Astrocyte (in vitro differentiated cells and primary cell): ENCODE results near the gene COPRS. TPM values are rescaled to one million over a fixed set of nuclear protein-coding genes. Genes with fewer than 3 reads are reported as not detected.

Source experiments
- DNase-seq: peaks from one replicate; pipeline ENCODE4 v3.0.0-alpha.2; 2010; ENCODE audit warnings: low read depth
- FAIRE-seq: peaks from 2 replicates; lab custom pipeline; 2011; peaks lifted over from hg19 to GRCh38; lab: Jason Lieb, UNC
- H2AFZ ChIP-seq: 2 replicates; pipeline ENCODE4 v1.6.0; 2012; ENCODE audit warnings: low read depth, low read length, inconsistent platforms
- H3K27ac ChIP-seq: 2 replicates; pipeline ENCODE4 v1.5.1; 2011; ENCODE audit warnings: low read depth, low read length, inconsistent platforms
- H3K27me3 ChIP-seq: 2 replicates; pipeline ENCODE4 v1.6.0; 2011; ENCODE audit warnings: low read length, inconsistent platforms; ENCODE audit not compliant: insufficient read depth
- H3K36me3 ChIP-seq: 2 replicates; pipeline ENCODE4 v1.5.1; 2011; ENCODE audit warnings: low read length, inconsistent platforms; ENCODE audit not compliant: insufficient read depth
- H3K4me1 ChIP-seq: 2 replicates; pipeline ENCODE4 v1.5.1; 2011; ENCODE audit warnings: low read length, inconsistent platforms; ENCODE audit not compliant: insufficient read depth
- H3K4me2 ChIP-seq: 2 replicates; pipeline ENCODE4 v1.6.0; 2012; ENCODE audit warnings: low read length, inconsistent platforms
- H3K4me3 ChIP-seq: 2 replicates; pipeline ENCODE4 v1.5.1; 2011; ENCODE audit warnings: low read depth, mild to moderate bottlenecking, low read length, inconsistent platforms; ENCODE audit not compliant: insufficient read depth
- H3K79me2 ChIP-seq: 2 replicates; pipeline ENCODE4 v1.6.0; 2012; ENCODE audit warnings: mild to moderate bottlenecking, low read length, inconsistent platforms; ENCODE audit not compliant: insufficient read depth
- H3K9ac ChIP-seq: 2 replicates; pipeline ENCODE4 v1.6.0; 2012; ENCODE audit warnings: mild to moderate bottlenecking, low read length, inconsistent platforms
- H3K9me3 ChIP-seq: 2 replicates; pipeline ENCODE4 v1.5.1; 2012; ENCODE audit warnings: low read depth, mild to moderate bottlenecking, low read length, inconsistent platforms; ENCODE audit not compliant: insufficient read depth
- H4K20me1 ChIP-seq: 2 replicates; pipeline ENCODE4 v1.6.0; 2012; ENCODE audit warnings: low read length, inconsistent platforms; ENCODE audit not compliant: insufficient read depth
- H3K27ac Mint-ChIP-seq: one replicate; pipeline ENCODE4 v1.8.0; 2021; ENCODE audit warnings: mild to moderate bottlenecking, mixed read lengths; ENCODE audit not compliant: unreplicated experiment
- H3K27me3 Mint-ChIP-seq: one replicate; pipeline ENCODE4 v1.8.0; 2021; ENCODE audit warnings: low read depth, mixed read lengths; ENCODE audit not compliant: unreplicated experiment
- H3K36me3 Mint-ChIP-seq: one replicate; pipeline ENCODE4 v1.8.0; 2021; ENCODE audit warnings: low read depth, mixed read lengths; ENCODE audit not compliant: unreplicated experiment
- H3K4me1 Mint-ChIP-seq: one replicate; pipeline ENCODE4 v1.8.0; 2021; ENCODE audit warnings: low read depth, mixed read lengths; ENCODE audit not compliant: unreplicated experiment
- H3K4me3 Mint-ChIP-seq: one replicate; pipeline ENCODE4 v1.8.0; 2021; ENCODE audit warnings: mild to moderate bottlenecking, moderate library complexity, mixed read lengths; ENCODE audit not compliant: unreplicated experiment
- H3K9me3 Mint-ChIP-seq: one replicate; pipeline ENCODE4 v1.8.0; 2021; ENCODE audit warnings: mild to moderate bottlenecking, mixed read lengths; ENCODE audit not compliant: unreplicated experiment
- CTCF ChIP-seq: IDR thresholded peaks from 2 replicates; pipeline ENCODE4 v1.5.1; 2011; ENCODE audit warnings: low read depth, mild to moderate bottlenecking, inconsistent platforms, low read length, moderate library complexity; ENCODE audit not compliant: insufficient read depth
- EZH2 ChIP-seq: IDR thresholded peaks from 2 replicates; pipeline ENCODE4 v1.6.1; 2012; ENCODE audit warnings: mild to moderate bottlenecking, low read length, inconsistent platforms; ENCODE audit not compliant: insufficient read depth
- total RNA-seq: library from RNA; stranded (reverse); gene quantifications from 2 replicates; pipeline ENCODE4 v1.2.1, GENCODE V29; 2021

The COPRS gene
- total RNA-seq, 1 donor from 2014 or later, result 27.8 TPM

GRCh38 chr17:31838636-31839225 is 20.3 kb downstream of the COPRS start:
- Mint-ChIP-seq H3K27me3 (peaks cover 13% of the 10 kb centered on the region), H3K27ac (no peak overlapping the region), H3K36me3 (no peaks in the 10 kb centered on the region), H3K4me1 (peaks cover 2% of the 10 kb centered on the region), H3K9me3 (no peaks in the 10 kb centered on the region), H3K4me3 (no peak overlapping the region)
- no peak overlapping the region for H3K4me2 ChIP-seq
- no peaks in the 10 kb centered on the region for H3K36me3 ChIP-seq
- no peaks in the 10 kb centered on the region for H3K79me2 ChIP-seq
- DNase-seq (peak; percentile 48), FAIRE-seq (no peak)
- no peaks in the 10 kb centered on the region for H4K20me1 ChIP-seq
- TF ChIP-seq EZH2 (no peak), CTCF (no peak)
- no peak overlapping the region for H3K27ac ChIP-seq
- H3K4me1 ChIP-seq, result peaks cover 11% of the 10 kb centered on the region
- no peaks in the 10 kb centered on the region for H3K27me3 ChIP-seq
- no peak overlapping the region for H3K4me3 ChIP-seq
- no peak overlapping the region for H2AFZ ChIP-seq
- H3K9ac ChIP-seq, result no peak overlapping the region
- H3K9me3 ChIP-seq, result no peaks in the 10 kb centered on the region

GRCh38 chr17:31835984-31836383 is 23.1 kb downstream of the COPRS start:
- Histone ChIP-seq H4K20me1 (no peaks in the 10 kb centered on the region), H3K4me2 (no peak overlapping the region), H3K9ac (no peak overlapping the region), H3K4me1 (no peaks in the 10 kb centered on the region), H2AFZ (no peak overlapping the region), H3K9me3 (no peaks in the 10 kb centered on the region), H3K79me2 (no peaks in the 10 kb centered on the region), H3K36me3 (no peaks in the 10 kb centered on the region), H3K4me3 (no peak overlapping the region), H3K27me3 (no peaks in the 10 kb centered on the region), H3K27ac (no peak overlapping the region)
- FAIRE-seq (no peak), DNase-seq (no peak)
- H3K27ac Mint-ChIP-seq, result no peak overlapping the region
- TF ChIP-seq EZH2, result no peak
- no peak for TF ChIP-seq CTCF
- H3K9me3 Mint-ChIP-seq, result peaks cover 5% of the 10 kb centered on the region
- no peaks in the 10 kb centered on the region for H3K36me3 Mint-ChIP-seq
- peaks cover 17% of the 10 kb centered on the region for H3K27me3 Mint-ChIP-seq
- H3K4me3 Mint-ChIP-seq, result no peak overlapping the region
- peaks cover 2% of the 10 kb centered on the region for H3K4me1 Mint-ChIP-seq

- Histone ChIP-seq H3K79me2 (no peaks in the 10 kb centered on the region), H4K20me1 (no peaks in the 10 kb centered on the region), H3K9ac (no peak overlapping the region), H3K9me3 (no peaks in the 10 kb centered on the region), H3K4me3 (no peak overlapping the region), H3K4me1 (no peaks in the 10 kb centered on the region), H3K27me3 (no peaks in the 10 kb centered on the region), H3K27ac (no peak overlapping the region), H3K36me3 (no peaks in the 10 kb centered on the region), H2AFZ (no peak overlapping the region), H3K4me2 (no peak overlapping the region)
- FAIRE-seq (no peak), DNase-seq (no peak)
- H3K36me3 Mint-ChIP-seq, result no peaks in the 10 kb centered on the region
- no peak overlapping the region for H3K4me3 Mint-ChIP-seq
- H3K27me3 Mint-ChIP-seq, result peaks cover 8% of the 10 kb centered on the region
- TF ChIP-seq EZH2, result no peak
- no peak for TF ChIP-seq CTCF
- peaks cover 5% of the 10 kb centered on the region for H3K9me3 Mint-ChIP-seq
- H3K4me1 Mint-ChIP-seq, result peaks cover 2% of the 10 kb centered on the region
- H3K27ac Mint-ChIP-seq, result no peak overlapping the region
These were observed 24.6 kb downstream of the COPRS start for GRCh38 chr17:31834448-31834847.
